ENCODE results near the gene PDE1A.

DNA sequence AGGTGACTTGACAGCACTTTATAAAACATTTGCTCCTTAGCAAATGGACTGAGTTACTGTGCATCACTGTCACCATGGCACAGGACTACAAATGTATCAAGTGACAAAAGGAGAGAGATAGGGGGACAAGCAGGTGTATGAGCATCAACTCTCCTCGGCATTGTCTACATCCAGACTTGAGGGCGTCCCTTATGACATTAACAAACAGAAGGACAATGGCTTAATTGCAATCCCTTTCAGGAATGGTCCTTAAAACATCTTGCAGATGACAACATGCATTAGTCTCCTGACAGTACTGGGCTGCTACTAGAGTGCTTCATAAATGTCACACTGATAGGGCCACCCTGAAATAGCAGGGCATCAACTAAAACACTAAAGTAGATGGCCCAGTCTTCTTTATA lies 198.8 kb downstream of the PDE1A start:
- TF ChIP-seq CTCF (IDR thresholded peaks at IDR 0.05) = no peak
- TF ChIP-seq POLR2A (IDR thresholded peaks at IDR 0.05) = no peak
- no peak for TF ChIP-seq EP300 (IDR thresholded peaks at IDR 0.05)
- TF ChIP-seq POLR2AphosphoS5 (IDR thresholded peaks at IDR 0.05) = no peak

Measured in suprapubic skin (tissue), 4 donors.